Ovary (tissue), 9 donors: ENCODE results near the gene STK33. TPM values are rescaled to one million over a fixed set of nuclear protein-coding genes. Genes with fewer than 3 reads are reported as not detected.

Experiments used
- DNase-seq, 5 donors: peaks; one replicate each; pipeline ENCODE4 v3.0.0-alpha.2; 2019 to 2020
- H3K27ac ChIP-seq, 2 donors: fragments of 200-600 bp; one replicate each; pipeline versions ENCODE4 v1.5.1 to v1.8.0; 2019 to 2022
- H3K27me3 ChIP-seq: fragments of 200-600 bp; one replicate; pipeline ENCODE4 v1.8.0; 2022
- H3K36me3 ChIP-seq: fragments of 200-600 bp; sonication (generic); one replicate; pipeline ENCODE4 v1.5.1; 2019
- H3K4me1 ChIP-seq: one replicate; pipeline ENCODE4 v1.8.1; 2013; ENCODE audit warnings: mild to moderate bottlenecking, moderate library complexity; ENCODE audit not compliant: insufficient read depth
- H3K4me3 ChIP-seq: fragments of 200-600 bp; sonication (generic); one replicate; pipeline ENCODE4 v1.5.1; 2017
- H3K9me3 ChIP-seq, 2 donors: fragments of 200-600 bp in 1 of 2; sonication (generic) in 1 of 2; one replicate each; pipeline versions ENCODE4 v1.5.1 to v1.8.1; 2013 to 2019; ENCODE audit warnings: mild to moderate bottlenecking in 1 of 2, moderate library complexity in 1 of 2
- CTCF ChIP-seq, 3 donors: fragments of 450-650 bp in 2 of 3; fragments of 200-600 bp in 1 of 3; IDR thresholded peaks; one replicate each; pipeline versions ENCODE4 v1.5.1 to v1.8.0; 2016 to 2022; ENCODE audit warnings: antibody characterized with exemption in 3 of 3, mild to moderate bottlenecking in 1 of 3
- EP300 ChIP-seq: sonication (generic); formaldehyde crosslinking; IDR thresholded peaks from one replicate; pipeline ENCODE4 v1.6.1; 2017; ENCODE audit warnings: antibody characterized with exemption
- POLR2A ChIP-seq: fragments of 450-650 bp; IDR thresholded peaks from one replicate; pipeline ENCODE4 v1.6.1; 2017; ENCODE audit warnings: antibody characterized with exemption, mild to moderate bottlenecking, moderate library complexity
- WGBS, 3 donors: extraction: QIAGEN DNeasy Blood & Tissue Kit in 1 of 3; methylation state at CpG; one replicate each; pipeline versions ENCODE4 v1.1.5 to v1.1.7; 2013 to 2017; 5-methylcytosine and 5-hydroxymethylcytosine counted together
- intact Hi-C, 4 donors: fragments of 100-400 bp; cut with DNase I; formaldehyde crosslinking; loops; one replicate each; pipeline versions ENCODE4 v1.11.0 to v1.15.1; 2022 to 2023
- polyA plus RNA-seq, 2 donors: library from polyadenylated mRNA; stranded (reverse); fragments of 200-250 nt in 1 of 2; fragments of 350-450 nt in 1 of 2; fragmentation: Illumina TruSeq in 1 of 2; extraction: RNeasy Lipid Tissue Mini Kit (QIAGEN cat#74804) in 1 of 2; gene quantifications; one replicate each; pipeline ENCODE4 v1.2.3, GENCODE V29; 2013 to 2014
- total RNA-seq, 7 donors: library from RNA; depleted of rRNA in 2 of 7; stranded (reverse); fragments of >200 nt in 2 of 7; fragmentation: NEBNext Ultra II Directional in 3 of 7; extraction: Animal tissue kit (Norgen Biotek cat#: 25700) in 3 of 7; gene quantifications; one replicate each; pipeline versions ENCODE4 v1.1.0 to v1.2.4, GENCODE V29; 2016 to 2023
- donor health status: DM: no; HTN: no; CAD: no; lungs with moderate emphysema.
- donor health status: DM: no; HTN: no; CAD: no.
- donor health status: Bipolar disorder and iron deficiency.
- donor health status: DM: yes; HTN: yes; CAD: no.
- donor health status: DM: no; HTN: no; CAD: no.
- donor health status: DM: yes; HTN: yes; CAD: no.

STK33 gene
- total and polyA plus RNA-seq, 9 donors: 11.9 to 50.8 (median 23.5) TPM

- no peak overlapping the region for H3K27ac ChIP-seq
These were observed 9.7 kb upstream of the STK33 start for GRCh38 chr11:8603696-8604077.

DNA sequence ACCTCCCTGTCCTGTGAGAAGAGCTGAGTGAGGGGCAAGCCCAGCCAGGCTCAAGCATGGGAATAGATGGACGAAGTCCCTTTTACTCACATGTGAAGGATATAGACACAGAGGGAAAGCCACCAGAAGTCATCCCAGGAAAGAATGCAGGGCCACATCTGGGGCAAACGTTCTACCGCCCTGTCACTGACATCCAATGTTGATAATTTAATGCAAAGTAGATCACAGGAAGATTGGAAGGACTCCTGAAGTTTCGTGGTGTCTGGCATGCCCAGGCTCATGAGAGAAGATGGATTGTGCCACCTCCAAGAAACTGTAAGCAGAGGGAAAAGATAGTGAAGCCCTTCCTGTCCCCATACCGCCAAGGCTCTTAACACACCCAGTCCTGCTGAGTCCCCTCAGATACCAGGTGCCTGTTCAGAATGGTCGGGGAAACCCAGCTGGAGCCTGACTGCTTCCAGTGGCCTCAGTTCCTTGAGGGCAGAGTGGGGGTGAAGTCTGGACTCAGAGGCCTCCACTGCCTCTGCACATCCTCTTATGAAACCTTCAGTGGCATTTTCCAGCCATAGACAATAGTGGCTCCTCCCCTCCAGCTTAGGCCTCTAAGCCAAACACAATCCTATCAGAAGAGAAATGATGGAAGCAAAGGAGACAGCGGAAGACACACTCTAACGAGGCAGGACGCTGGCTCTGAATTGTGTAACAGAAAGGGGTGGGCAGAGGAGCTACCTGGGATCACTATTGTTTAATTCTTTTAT is 7.5 kb upstream of the STK33 start:
- intact Hi-C loops: no loop called here
- H3K27ac ChIP-seq: no peak overlapping the region
- H3K4me1 ChIP-seq: no peaks in the 10 kb centered on the region
- TF ChIP-seq POLR2A: no peak
- TF ChIP-seq EP300: no peak
- TF ChIP-seq CTCF (IDR thresholded peaks at IDR 0.05): no peak
- DNase-seq: no peak
- WGBS, 3 donors: 77 to 80% (median 79%) methylated on average over 9 of the region's 9 CpGs
- H3K9me3 ChIP-seq: no peaks in the 10 kb centered on the region
- H3K36me3 ChIP-seq: no peaks in the 10 kb centered on the region
- H3K27me3 ChIP-seq: no peaks in the 10 kb centered on the region
- H3K4me3 ChIP-seq: no peak overlapping the region

More at GRCh38 chr11:8603696-8604077, 9.7 kb upstream of the STK33 start:
- no peak for TF ChIP-seq CTCF (IDR thresholded peaks at IDR 0.05)
- TF ChIP-seq POLR2A: no peak
- TF ChIP-seq EP300: no peak
- intact Hi-C loops: no loop called here
- no peak overlapping the region for H3K4me3 ChIP-seq
- no peaks in the 10 kb centered on the region for H3K36me3 ChIP-seq
- H3K4me1 ChIP-seq: no peaks in the 10 kb centered on the region
- no peaks in the 10 kb centered on the region for H3K27me3 ChIP-seq
- DNase-seq: no peak
- H3K9me3 ChIP-seq: no peaks in the 10 kb centered on the region
- 66 to 72% (median 66%) methylated on average over 2 of the region's 2 CpGs for WGBS, 3 donors

DNA sequence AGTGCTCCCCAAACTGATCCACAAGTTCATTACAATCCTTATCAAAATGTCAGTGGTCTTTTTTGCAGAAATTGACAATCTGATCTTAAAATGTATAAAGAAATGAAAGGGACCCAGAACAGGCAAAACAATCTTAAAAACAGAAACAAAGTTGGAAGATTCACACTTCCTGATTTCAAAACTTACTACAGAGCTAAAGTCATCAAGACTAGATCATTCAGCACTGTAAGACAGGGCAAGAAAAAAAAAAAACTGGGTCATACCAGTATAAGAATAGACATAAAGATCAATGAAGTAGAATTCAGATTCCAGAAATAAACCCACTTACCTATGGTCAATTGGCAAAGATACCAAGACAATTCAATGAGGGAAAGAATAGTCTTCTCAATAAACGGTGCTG is 4.5 kb upstream of the STK33 start:
- intact Hi-C loops: no loop called here
- TF ChIP-seq CTCF (IDR thresholded peaks at IDR 0.05): no peak
- TF ChIP-seq EP300: no peak
- no peak for TF ChIP-seq POLR2A
- H3K27me3 ChIP-seq: no peaks in the 10 kb centered on the region
- no peak overlapping the region for H3K4me3 ChIP-seq
- no peak for DNase-seq
- WGBS, 3 donors: 78 to 95% (median 86%) methylated on average over 1 of the region's 1 CpG
- peaks cover 4% of the 10 kb centered on the region for H3K4me1 ChIP-seq
- no peaks in the 10 kb centered on the region for H3K36me3 ChIP-seq
- H3K9me3 ChIP-seq: no peaks in the 10 kb centered on the region
- no peak overlapping the region for H3K27ac ChIP-seq

DNA sequence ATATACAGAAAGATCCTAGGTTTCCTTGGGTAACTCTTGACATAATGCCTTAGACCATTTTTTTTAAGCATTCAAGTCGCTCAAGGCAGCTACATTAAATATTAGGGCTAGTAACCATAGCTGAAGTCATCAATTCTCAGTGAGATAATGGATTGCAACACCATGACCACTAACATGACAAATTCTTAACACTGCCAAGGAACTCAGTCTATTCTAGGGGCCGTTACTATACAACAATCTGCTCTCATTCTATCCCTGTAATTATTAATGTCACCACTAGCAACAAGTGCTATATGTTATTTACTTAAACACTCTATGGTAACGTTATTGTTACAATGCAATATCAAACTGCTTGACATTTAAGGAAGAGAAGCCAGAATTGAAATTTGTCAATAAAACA is 3.2 kb upstream of the STK33 start:
- Histone ChIP-seq H3K4me3 (no peak overlapping the region), H3K4me1 (peaks cover 5% of the 10 kb centered on the region), H3K27ac (no peak overlapping the region), H3K27me3 (no peaks in the 10 kb centered on the region), H3K36me3 (no peaks in the 10 kb centered on the region), H3K9me3 (no peaks in the 10 kb centered on the region)
- no peak for DNase-seq
- 60 to 63% (median 61%) methylated on average over 3 of the region's 3 CpGs for WGBS, 3 donors
- TF ChIP-seq CTCF (IDR thresholded peaks at IDR 0.05) (no peak), EP300 (no peak), POLR2A (no peak)
- intact Hi-C loops: no loop called here
